ENCODE measurements around the gene SOCS2.

The SOCS2 gene

DNA sequence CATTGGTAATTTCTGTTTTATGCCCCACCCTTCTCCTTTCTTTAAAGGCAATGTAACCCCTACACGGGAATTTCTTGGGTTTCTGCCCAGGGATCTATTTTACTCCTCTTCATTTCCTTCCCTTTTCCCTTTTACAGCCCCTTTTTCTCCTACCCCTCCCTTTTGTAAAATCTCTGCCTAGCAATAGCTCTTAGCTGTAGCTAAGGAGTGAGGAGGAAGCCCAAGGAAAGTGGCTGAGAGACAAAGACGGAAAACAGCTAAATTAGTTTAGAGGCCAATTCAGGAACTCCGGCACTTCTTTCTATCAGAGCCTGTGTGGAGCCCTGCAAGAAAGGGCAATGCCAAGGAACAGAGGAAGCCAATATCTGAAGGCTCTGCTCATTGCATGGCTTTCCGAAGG lies 40.3 kb downstream of the SOCS2 start (continued):
- TF ChIP-seq TSHZ2 (CRISPR knock-in tag; IDR thresholded peaks at IDR 0.05) = no peak

DNA sequence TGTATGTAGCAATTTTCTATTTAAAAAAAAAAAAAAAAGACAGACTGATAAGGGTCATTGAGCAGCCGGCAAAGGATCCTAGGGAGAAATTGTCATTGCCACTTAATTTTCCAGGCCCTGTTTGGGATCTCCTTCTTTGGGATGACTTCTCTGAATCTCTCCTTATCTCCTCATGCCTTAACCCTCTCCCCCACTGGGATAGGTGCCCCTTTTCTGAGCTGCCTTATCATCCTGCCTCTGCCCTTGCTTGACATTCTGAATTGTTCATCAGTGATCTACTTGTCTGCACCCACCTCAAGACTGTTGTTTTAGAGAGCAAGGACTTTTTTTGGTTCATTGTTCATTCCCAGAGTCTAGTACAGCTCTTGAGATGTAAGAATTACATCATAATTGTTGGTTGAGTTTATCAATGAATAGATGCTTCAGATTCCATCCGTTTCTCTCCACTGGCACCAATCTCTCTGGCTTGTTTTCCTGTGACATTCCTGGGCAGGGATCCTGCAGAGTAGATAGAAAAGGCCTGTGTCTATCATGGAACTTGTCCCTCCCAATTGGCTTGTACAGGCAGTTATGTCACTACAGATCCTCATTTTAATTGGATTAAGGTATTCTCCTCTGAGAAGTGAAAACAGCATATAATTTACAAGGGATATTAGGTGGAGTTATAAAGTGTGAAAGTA lies 42.6 kb downstream of the SOCS2 start:
- no peak for TF ChIP-seq CSDC2 (CRISPR knock-in tag; IDR thresholded peaks at IDR 0.05)
- TF ChIP-seq TCF4 (CRISPR knock-in tag; IDR thresholded peaks at IDR 0.05; ENCODE audit: borderline replicate concordance) = no peak
- no peak for TF ChIP-seq BACH2 (CRISPR knock-in tag; IDR thresholded peaks at IDR 0.05; ENCODE audit: borderline replicate concordance)
- TF ChIP-seq ZC3H10 (CRISPR knock-in tag; IDR thresholded peaks at IDR 0.05) = no peak
- no peak for TF ChIP-seq ESRRG (CRISPR knock-in tag; IDR thresholded peaks at IDR 0.05)
- TF ChIP-seq ISL1 (CRISPR knock-in tag; IDR thresholded peaks at IDR 0.05) = no peak
- no peak for TF ChIP-seq GLIS3 (CRISPR knock-in tag; IDR thresholded peaks at IDR 0.05)
- no peak for TF ChIP-seq PPARA (CRISPR knock-in tag; IDR thresholded peaks at IDR 0.05; ENCODE audit: borderline replicate concordance)
- no peak for TF ChIP-seq ZNF565 (CRISPR knock-in tag; conservative IDR thresholded peaks at IDR 0.05; ENCODE audit: low read depth)
- no peak for TF ChIP-seq ZNF8 (CRISPR knock-in tag; IDR thresholded peaks at IDR 0.05)
- TF ChIP-seq ZNF70 (CRISPR knock-in tag; IDR thresholded peaks at IDR 0.05) = no peak
- TF ChIP-seq TSHZ2 (CRISPR knock-in tag; IDR thresholded peaks at IDR 0.05) = no peak
- TF ChIP-seq SNAI2 (CRISPR knock-in tag; IDR thresholded peaks at IDR 0.05) = no peak
- TF ChIP-seq, protein P1, sequence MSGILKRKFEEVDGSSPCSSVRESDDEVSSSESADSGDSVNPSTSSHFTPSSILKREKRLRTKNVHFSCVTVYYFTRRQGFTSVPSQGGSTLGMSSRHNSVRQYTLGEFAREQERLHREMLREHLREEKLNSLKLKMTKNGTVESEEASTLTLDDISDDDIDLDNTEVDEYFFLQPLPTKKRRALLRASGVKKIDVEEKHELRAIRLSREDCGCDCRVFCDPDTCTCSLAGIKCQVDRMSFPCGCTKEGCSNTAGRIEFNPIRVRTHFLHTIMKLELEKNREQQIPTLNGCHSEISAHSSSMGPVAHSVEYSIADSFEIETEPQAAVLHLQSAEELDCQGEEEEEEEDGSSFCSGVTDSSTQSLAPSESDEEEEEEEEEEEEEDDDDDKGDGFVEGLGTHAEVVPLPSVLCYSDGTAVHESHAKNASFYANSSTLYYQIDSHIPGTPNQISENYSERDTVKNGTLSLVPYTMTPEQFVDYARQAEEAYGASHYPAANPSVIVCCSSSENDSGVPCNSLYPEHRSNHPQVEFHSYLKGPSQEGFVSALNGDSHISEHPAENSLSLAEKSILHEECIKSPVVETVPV (CRISPR knock-in tag; IDR thresholded peaks at IDR 0.05) = no peak
- no peak for TF ChIP-seq OSR1 (CRISPR knock-in tag; IDR thresholded peaks at IDR 0.05)
- TF ChIP-seq ZFP3 (CRISPR knock-in tag; IDR thresholded peaks at IDR 0.05) = no peak
- TF ChIP-seq ZFP30 (CRISPR knock-in tag; IDR thresholded peaks at IDR 0.05) = no peak
- TF ChIP-seq TOX (CRISPR knock-in tag; IDR thresholded peaks at IDR 0.05; ENCODE audit: borderline replicate concordance) = no peak
- ATAC-seq = no peak

GRCh38 chr12:93616584-93617101 lies 44.2 kb downstream of the SOCS2 start:
- TF ChIP-seq ZFP3 (CRISPR knock-in tag; IDR thresholded peaks at IDR 0.05) = no peak
- ATAC-seq = no peak

- no peak for ATAC-seq
- TF ChIP-seq, protein P2, sequence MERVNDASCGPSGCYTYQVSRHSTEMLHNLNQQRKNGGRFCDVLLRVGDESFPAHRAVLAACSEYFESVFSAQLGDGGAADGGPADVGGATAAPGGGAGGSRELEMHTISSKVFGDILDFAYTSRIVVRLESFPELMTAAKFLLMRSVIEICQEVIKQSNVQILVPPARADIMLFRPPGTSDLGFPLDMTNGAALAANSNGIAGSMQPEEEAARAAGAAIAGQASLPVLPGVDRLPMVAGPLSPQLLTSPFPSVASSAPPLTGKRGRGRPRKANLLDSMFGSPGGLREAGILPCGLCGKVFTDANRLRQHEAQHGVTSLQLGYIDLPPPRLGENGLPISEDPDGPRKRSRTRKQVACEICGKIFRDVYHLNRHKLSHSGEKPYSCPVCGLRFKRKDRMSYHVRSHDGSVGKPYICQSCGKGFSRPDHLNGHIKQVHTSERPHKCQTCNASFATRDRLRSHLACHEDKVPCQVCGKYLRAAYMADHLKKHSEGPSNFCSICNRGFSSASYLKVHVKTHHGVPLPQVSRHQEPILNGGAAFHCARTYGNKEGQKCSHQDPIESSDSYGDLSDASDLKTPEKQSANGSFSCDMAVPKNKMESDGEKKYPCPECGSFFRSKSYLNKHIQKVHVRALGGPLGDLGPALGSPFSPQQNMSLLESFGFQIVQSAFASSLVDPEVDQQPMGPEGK (CRISPR knock-in tag; IDR thresholded peaks at IDR 0.05; ENCODE audit: borderline replicate concordance) = no peak
- TF ChIP-seq OSR1 (CRISPR knock-in tag; IDR thresholded peaks at IDR 0.05) (no peak), TCF4 (CRISPR knock-in tag; IDR thresholded peaks at IDR 0.05; ENCODE audit: borderline replicate concordance) (no peak), SNAI2 (CRISPR knock-in tag; IDR thresholded peaks at IDR 0.05) (no peak), RARB (CRISPR knock-in tag; IDR thresholded peaks at IDR 0.05) (no peak), ZC3H10 (CRISPR knock-in tag; IDR thresholded peaks at IDR 0.05) (no peak), ARNTL (CRISPR knock-in tag; IDR thresholded peaks at IDR 0.05; ENCODE audit: borderline replicate concordance, low read depth) (no peak), TSHZ2 (CRISPR knock-in tag; IDR thresholded peaks at IDR 0.05) (no peak), ZNF565 (CRISPR knock-in tag; conservative IDR thresholded peaks at IDR 0.05; ENCODE audit: low read depth) (no peak), ZFP3 (CRISPR knock-in tag; IDR thresholded peaks at IDR 0.05) (no peak), ZNF70 (CRISPR knock-in tag; IDR thresholded peaks at IDR 0.05) (no peak), CSDC2 (CRISPR knock-in tag; IDR thresholded peaks at IDR 0.05) (no peak), ZNF8 (CRISPR knock-in tag; IDR thresholded peaks at IDR 0.05) (no peak), ZFP30 (CRISPR knock-in tag; IDR thresholded peaks at IDR 0.05) (no peak)
- TF ChIP-seq, protein P1 (CRISPR knock-in tag; IDR thresholded peaks at IDR 0.05) = no peak
These were observed 46.5 kb downstream of the SOCS2 start for GRCh38 chr12:93618891-93619410.
